C4-2B (cell line): ENCODE results near the gene WWOX.

ENCODE experiments used
- CTCF ChIP-seq: fragments of 450-650 bp; conservative IDR thresholded peaks from 2 replicates; pipeline ENCODE4 v1.5.1; 2017; ENCODE audit warnings: mild to moderate bottlenecking
- ZFX ChIP-seq: fragments of 450-650 bp; IDR thresholded peaks from 2 replicates; pipeline ENCODE4 v1.6.1; 2017

- TF ChIP-seq CTCF (no peak), ZFX (no peak)
Observed at GRCh38 chr16:78127130-78127529, 27.7 kb downstream of the WWOX start.
